Parathyroid adenoma (tissue), 2 donors: ENCODE data around the gene TYK2.

ENCODE experiments used
- H2AFZ ChIP-seq: fragments of 300-600 bp; sonication (generic); one replicate; pipeline ENCODE4 v1.7.0; 2017; ENCODE audit warnings: antibody characterized with exemption, mild to moderate bottlenecking
- H3K27ac ChIP-seq: fragments of 300-600 bp; sonication (generic); one replicate; pipeline ENCODE4 v1.7.0; 2017
- H3K27me3 ChIP-seq: fragments of 300-600 bp; sonication (generic); one replicate; pipeline ENCODE4 v1.7.0; 2017; ENCODE audit warnings: low read length; ENCODE audit not compliant: control insufficient read depth, insufficient read depth
- H3K36me3 ChIP-seq: fragments of 300-600 bp; sonication (generic); one replicate; pipeline ENCODE4 v1.7.0; 2017; ENCODE audit warnings: low read length; ENCODE audit not compliant: control insufficient read depth, insufficient read depth
- H3K4me1 ChIP-seq: fragments of 300-600 bp; sonication (generic); one replicate; pipeline ENCODE4 v1.7.0; 2017; ENCODE audit warnings: control low read depth
- H3K4me2 ChIP-seq: fragments of 300-600 bp; sonication (generic); one replicate; pipeline ENCODE4 v1.7.0; 2017; ENCODE audit warnings: low read length
- H3K4me3 ChIP-seq: fragments of 300-600 bp; sonication (generic); one replicate; pipeline ENCODE4 v1.7.0; 2017; ENCODE audit warnings: low read depth, low read length
- H3K79me2 ChIP-seq: fragments of 300-600 bp; sonication (generic); one replicate; pipeline ENCODE4 v1.7.0; 2017; ENCODE audit warnings: control low read depth
- H3K9ac ChIP-seq: fragments of 300-600 bp; sonication (generic); one replicate; pipeline ENCODE4 v1.7.0; 2017; ENCODE audit warnings: mild to moderate bottlenecking
- H3K9me3 ChIP-seq: fragments of 300-600 bp; sonication (generic); one replicate; pipeline ENCODE4 v1.7.0; 2017; ENCODE audit warnings: low read length; ENCODE audit not compliant: control insufficient read depth
- CTCF ChIP-seq: fragments of 300-600 bp; sonication (generic); IDR thresholded peaks from one replicate; pipeline ENCODE4 v1.7.0; 2017; ENCODE audit warnings: antibody characterized with exemption, mild to moderate bottlenecking
- donor health status: primary hyperparathyroidism.

Gene TYK2

GRCh38 chr19:10395917-10396316 is 15.5 kb upstream of the TYK2 start:
- Histone ChIP-seq H3K27ac (no peak overlapping the region), H3K9ac (no peak overlapping the region), H3K27me3 (no peaks in the 10 kb centered on the region), H3K9me3 (no peaks in the 10 kb centered on the region), H3K4me2 (no peak overlapping the region), H3K4me1 (no peaks in the 10 kb centered on the region), H3K4me3 (no peak overlapping the region), H3K79me2 (peaks cover 5% of the 10 kb centered on the region), H2AFZ (no peak overlapping the region), H3K36me3 (no peaks in the 10 kb centered on the region)
- no peak for TF ChIP-seq CTCF

- no peaks in the 10 kb centered on the region for H3K9me3 ChIP-seq
- no peak overlapping the region for H2AFZ ChIP-seq
- H3K4me1 ChIP-seq, result no peaks in the 10 kb centered on the region
- H3K4me2 ChIP-seq, result no peak overlapping the region
- H3K79me2 ChIP-seq, result peaks cover 5% of the 10 kb centered on the region
- no peak overlapping the region for H3K4me3 ChIP-seq
- no peak overlapping the region for H3K27ac ChIP-seq
- H3K27me3 ChIP-seq, result no peaks in the 10 kb centered on the region
- no peaks in the 10 kb centered on the region for H3K36me3 ChIP-seq
- no peak overlapping the region for H3K9ac ChIP-seq
- no peak for TF ChIP-seq CTCF
Measured at GRCh38 chr19:10395436-10395835, 15.1 kb upstream of the TYK2 start.

DNA sequence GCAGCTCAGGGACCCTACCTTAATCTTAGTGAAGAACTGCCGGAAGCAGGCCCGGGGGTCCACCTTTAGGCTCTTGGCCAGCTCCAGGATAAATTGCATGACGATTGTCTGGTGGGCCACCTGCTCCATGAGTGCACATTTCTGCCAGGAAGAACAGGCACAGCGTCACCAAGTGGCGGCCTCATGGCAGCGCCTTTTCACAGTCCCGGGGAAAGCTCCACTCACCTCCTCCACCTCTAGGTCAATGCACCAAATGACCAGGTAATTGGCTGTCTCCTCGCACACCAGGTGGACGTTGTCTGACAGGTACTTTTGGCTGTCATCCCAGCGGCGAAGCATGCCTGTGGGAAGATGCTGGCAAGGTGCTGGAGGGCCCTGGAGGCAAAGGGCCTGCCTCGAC is 14.6 kb upstream of the TYK2 start:
- H3K27ac ChIP-seq, result no peak overlapping the region
- H3K36me3 ChIP-seq, result no peaks in the 10 kb centered on the region
- H3K27me3 ChIP-seq, result no peaks in the 10 kb centered on the region
- H3K79me2 ChIP-seq, result peaks cover 5% of the 10 kb centered on the region
- H3K4me2 ChIP-seq, result no peak overlapping the region
- no peaks in the 10 kb centered on the region for H3K4me1 ChIP-seq
- H3K9ac ChIP-seq, result no peak overlapping the region
- H2AFZ ChIP-seq, result no peak overlapping the region
- TF ChIP-seq CTCF, result no peak
- no peaks in the 10 kb centered on the region for H3K9me3 ChIP-seq
- H3K4me3 ChIP-seq, result no peak overlapping the region

- no peak overlapping the region for H3K9ac ChIP-seq
- peaks cover 2% of the 10 kb centered on the region for H3K79me2 ChIP-seq
- H3K27me3 ChIP-seq, result no peaks in the 10 kb centered on the region
- H3K4me2 ChIP-seq, result no peak overlapping the region
- no peak overlapping the region for H2AFZ ChIP-seq
- TF ChIP-seq CTCF, result no peak
- no peaks in the 10 kb centered on the region for H3K36me3 ChIP-seq
- H3K27ac ChIP-seq, result no peak overlapping the region
- no peaks in the 10 kb centered on the region for H3K4me1 ChIP-seq
- no peak overlapping the region for H3K4me3 ChIP-seq
- H3K9me3 ChIP-seq, result no peaks in the 10 kb centered on the region
Measured at GRCh38 chr19:10393137-10393536, 12.8 kb upstream of the TYK2 start.

GRCh38 chr19:10392120-10392519 is 11.7 kb upstream of the TYK2 start:
- Histone ChIP-seq H3K4me3 (no peak overlapping the region), H3K4me1 (no peaks in the 10 kb centered on the region), H3K4me2 (no peak overlapping the region), H2AFZ (no peak overlapping the region), H3K27ac (no peak overlapping the region), H3K27me3 (no peaks in the 10 kb centered on the region), H3K9me3 (no peaks in the 10 kb centered on the region), H3K9ac (no peak overlapping the region), H3K36me3 (no peaks in the 10 kb centered on the region), H3K79me2 (no peaks in the 10 kb centered on the region)
- TF ChIP-seq CTCF, result no peak
